GM06990 (cell line): ENCODE results near the gene MTA1.

Experiments
- DNase-seq: peaks from one replicate; pipeline ENCODE4 v3.0.0-alpha.2; 2011; ENCODE audit not compliant: insufficient read length; ENCODE audit errors: extremely low read depth
- H3K27me3 ChIP-seq: replicated peaks from 2 replicates; pipeline ENCODE4 v1.6.0; 2011; ENCODE audit warnings: low read length; ENCODE audit not compliant: control insufficient read depth, insufficient read depth
- H3K36me3 ChIP-seq: 2 replicates; pipeline ENCODE4 v1.5.1; 2011; ENCODE audit warnings: low read length; ENCODE audit not compliant: control insufficient read depth, insufficient read depth
- H3K4me3 ChIP-seq: replicated peaks from 2 replicates; pipeline ENCODE4 v1.5.1; 2011; ENCODE audit warnings: low read depth, mild to moderate bottlenecking, control low read depth, low read length
- CTCF ChIP-seq: IDR thresholded peaks from 2 replicates; pipeline ENCODE4 v1.5.1; 2011; ENCODE audit warnings: low read length, control low read depth, mild to moderate bottlenecking, inconsistent platforms; ENCODE audit not compliant: insufficient read depth, poor library complexity, severe bottlenecking

Gene MTA1

GRCh38 chr14:105490267-105490571, 70.6 kb downstream of the MTA1 start:
- peak overlapping the region; percentile 77 for H3K4me3 ChIP-seq
- no peak for DNase-seq
- H3K36me3 ChIP-seq, result peaks cover 7% of the 10 kb centered on the region
- no peak for TF ChIP-seq CTCF
- H3K27me3 ChIP-seq, result no peaks in the 10 kb centered on the region

- Histone ChIP-seq H3K36me3 (peaks cover 8% of the 10 kb centered on the region), H3K27me3 (no peaks in the 10 kb centered on the region), H3K4me3 (peak within 1 kb of the TSS; percentile 79)
- DNase-seq, result peak; percentile 100
- TF ChIP-seq CTCF, result peak; percentile 55
Observed at GRCh38 chr14:105490572-105491365, 71.1 kb downstream of the MTA1 start, which contains the start of gene TEDC1. TEDC1 (plus strand) TSS chr14:105491246; CDS start chr14:105491376, 130 bp downstream.

GRCh38 chr14:105491366-105491973, 71.8 kb downstream of the MTA1 start:
- DNase-seq, result peak; percentile 87
- TF ChIP-seq CTCF, result no peak

GRCh38 chr14:105492031-105492970, 72.7 kb downstream of the MTA1 start:
- peak overlapping the region; percentile 79 for H3K4me3 ChIP-seq
- H3K27me3 ChIP-seq, result no peaks in the 10 kb centered on the region
- peaks cover 8% of the 10 kb centered on the region for H3K36me3 ChIP-seq
- peak; percentile 14 for DNase-seq
- no peak for TF ChIP-seq CTCF

More at GRCh38 chr14:105491366-105491973, 71.8 kb downstream of the MTA1 start:
- Histone ChIP-seq H3K36me3 (peaks cover 8% of the 10 kb centered on the region), H3K4me3 (peak overlapping the region; percentile 79), H3K27me3 (no peaks in the 10 kb centered on the region)

GRCh38 chr14:105492971-105493871, 73.6 kb downstream of the MTA1 start:
- Histone ChIP-seq H3K4me3 (no peak overlapping the region), H3K36me3 (peaks cover 11% of the 10 kb centered on the region), H3K27me3 (no peaks in the 10 kb centered on the region)
- no peak for TF ChIP-seq CTCF
- DNase-seq, result peak; percentile 12
